HG02571 (cell line): Measurements from ENCODE around the gene A3GALT2.

Experiments used
- ATAC-seq: cut with Tn5 transposase; IDR thresholded peaks from one replicate; pipeline ENCODE4 v1.9.1; 2021; ENCODE audit warnings: mild to moderate bottlenecking, moderate library complexity; ENCODE audit not compliant: unreplicated experiment

Gene A3GALT2

GRCh38 chr1:33320619-33321165 lies at the start of gene A3GALT2:
A3GALT2 (minus strand) TSS chr1:33321098; CDS start chr1:33321098, 0 bp downstream.
- no peak for ATAC-seq

GRCh38 chr1:33370301-33370700 lies 49.4 kb upstream of the A3GALT2 start:
- ATAC-seq: no peak

DNA sequence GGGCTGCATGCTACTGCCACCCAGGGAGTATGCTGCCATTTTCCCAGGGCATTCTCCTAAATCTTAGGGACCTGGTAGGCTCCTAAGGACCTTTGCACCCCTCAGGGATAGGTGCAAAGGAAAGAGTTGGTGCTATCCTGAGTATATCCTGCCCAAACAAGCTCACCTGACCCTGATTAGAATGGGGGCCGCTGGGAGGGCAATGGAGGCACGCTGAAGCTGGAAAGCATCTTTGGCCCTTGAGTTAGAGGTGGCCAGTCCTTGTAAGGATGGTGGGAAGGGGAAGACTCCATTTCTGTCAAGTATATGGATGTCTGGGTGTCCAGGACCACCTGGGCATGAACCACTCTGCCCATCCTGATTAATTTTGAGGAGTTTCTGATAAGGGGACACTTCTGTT lies 48.9 kb upstream of the A3GALT2 start:
- no peak for ATAC-seq

GRCh38 chr1:33369081-33369480 lies 48.2 kb upstream of the A3GALT2 start:
- ATAC-seq: no peak

GRCh38 chr1:33368431-33368830 lies 47.5 kb upstream of the A3GALT2 start:
- ATAC-seq: no peak

GRCh38 chr1:33367485-33368405 lies 46.8 kb upstream of the A3GALT2 start:
- ATAC-seq: no peak

DNA sequence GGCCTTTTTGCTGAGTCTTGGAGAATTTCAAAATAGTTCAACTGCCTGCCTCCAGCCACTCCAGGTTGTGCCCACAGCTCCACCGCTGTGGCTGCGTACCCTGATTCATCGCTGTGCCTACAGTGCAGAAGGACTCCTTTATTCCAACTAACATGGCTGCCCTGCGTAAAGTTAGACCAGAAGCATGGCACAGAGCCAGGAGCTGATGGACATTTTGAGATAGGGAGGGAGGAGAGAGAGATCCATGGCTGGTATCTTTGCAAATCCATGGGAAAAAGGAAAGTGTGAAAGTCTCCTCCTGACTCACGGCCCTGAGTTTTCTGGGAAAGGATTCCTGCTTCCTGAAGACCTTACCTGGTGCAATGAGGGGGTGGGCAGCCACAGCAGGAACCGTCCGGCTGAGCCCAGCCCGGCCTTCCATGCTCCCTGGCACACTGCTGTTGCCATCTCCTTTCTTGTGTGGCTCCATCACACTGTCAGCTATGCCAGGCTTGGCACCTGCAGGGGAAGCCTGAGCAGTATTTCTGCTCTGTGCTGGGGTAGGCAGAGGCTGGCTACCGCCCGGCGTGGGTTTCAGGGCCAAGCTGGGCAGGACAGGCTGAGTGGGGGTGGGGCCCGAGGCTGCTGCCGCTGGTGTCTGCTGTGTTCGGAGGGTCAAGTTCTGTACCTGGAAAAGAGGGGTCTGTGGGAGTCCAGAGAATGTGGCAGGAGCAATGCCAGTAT lies 46.0 kb upstream of the A3GALT2 start:
- ATAC-seq: no peak

GRCh38 chr1:33365560-33365997 lies 44.7 kb upstream of the A3GALT2 start:
- ATAC-seq: no peak

GRCh38 chr1:33364565-33364918 lies 43.6 kb upstream of the A3GALT2 start:
- ATAC-seq: no peak

GRCh38 chr1:33363470-33363861 lies 42.6 kb upstream of the A3GALT2 start:
- ATAC-seq: no peak

DNA sequence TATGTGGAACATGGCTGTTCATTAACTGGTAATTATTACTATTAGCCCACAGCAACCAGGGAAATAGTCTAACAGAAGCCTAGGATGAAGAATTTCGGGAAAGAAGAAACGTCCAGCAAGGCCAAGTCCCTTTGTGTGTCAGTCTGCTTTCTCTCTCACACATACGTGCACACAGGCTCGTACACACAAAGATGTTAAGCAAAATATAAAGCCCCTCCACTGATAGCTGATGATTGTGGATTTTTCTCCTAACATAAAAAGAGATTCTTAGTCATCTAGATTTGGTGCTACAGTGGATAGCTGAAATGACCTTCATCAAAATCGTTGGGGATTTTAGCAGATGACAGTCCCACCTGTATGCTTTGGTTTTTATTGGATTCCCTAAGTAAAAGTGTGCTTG lies 42.1 kb upstream of the A3GALT2 start:
- ATAC-seq: no peak

GRCh38 chr1:33361532-33362235 lies 40.8 kb upstream of the A3GALT2 start:
- no peak for ATAC-seq

DNA sequence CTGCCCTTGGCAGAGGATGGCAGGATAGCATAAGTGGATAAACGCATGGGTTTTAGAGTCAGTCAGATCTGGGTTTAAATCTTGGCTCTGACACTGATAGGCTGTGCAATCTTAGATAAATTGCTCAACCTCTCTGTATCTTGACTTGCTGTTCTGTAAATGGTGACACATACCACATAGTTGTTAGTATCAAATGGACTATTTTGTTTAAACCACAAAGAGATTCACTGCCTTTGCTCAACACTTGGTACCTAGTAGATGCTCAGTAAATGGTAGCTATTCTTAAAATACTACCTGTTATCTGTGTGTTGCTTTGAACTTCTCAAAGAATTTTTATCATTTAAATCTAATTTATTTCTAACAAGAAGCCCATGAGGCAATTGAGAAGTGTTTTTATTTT lies 39.5 kb upstream of the A3GALT2 start:
- ATAC-seq: no peak

- ATAC-seq: no peak
Measured at GRCh38 chr1:33359931-33360330, 39.0 kb upstream of the A3GALT2 start.

DNA sequence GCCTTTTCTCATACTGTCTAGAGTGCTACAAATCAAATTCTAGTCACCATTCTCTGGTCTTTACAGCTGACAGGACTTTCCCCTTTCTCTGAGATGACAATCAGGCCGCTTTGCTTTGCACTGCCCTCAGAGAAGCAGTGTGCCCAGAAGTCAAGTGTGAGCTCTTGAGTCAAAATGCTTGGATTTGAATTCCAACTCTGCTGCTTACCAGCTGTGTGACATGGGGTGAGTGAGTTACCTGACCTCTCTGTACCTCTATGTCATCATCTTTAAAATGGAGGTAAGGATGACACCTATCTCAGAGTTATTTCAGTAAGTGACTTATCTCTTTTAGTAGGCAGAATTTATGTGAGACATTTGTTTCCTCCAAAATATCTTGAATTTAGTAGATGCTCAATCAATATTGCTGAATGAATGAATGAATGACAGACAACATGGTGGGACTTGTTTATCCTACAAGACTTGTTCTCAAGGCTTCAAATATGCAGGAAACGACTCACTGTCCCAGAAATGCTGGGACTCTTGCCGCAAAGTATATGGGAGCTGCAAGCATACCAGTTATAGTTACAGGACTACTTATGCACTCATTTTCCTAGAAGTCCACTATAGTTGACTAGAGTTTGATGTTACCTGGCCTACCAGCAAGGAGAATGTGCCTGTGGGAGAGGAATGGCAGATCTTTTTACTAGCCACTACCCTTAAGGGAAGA lies 38.1 kb upstream of the A3GALT2 start:
- ATAC-seq: no peak

DNA sequence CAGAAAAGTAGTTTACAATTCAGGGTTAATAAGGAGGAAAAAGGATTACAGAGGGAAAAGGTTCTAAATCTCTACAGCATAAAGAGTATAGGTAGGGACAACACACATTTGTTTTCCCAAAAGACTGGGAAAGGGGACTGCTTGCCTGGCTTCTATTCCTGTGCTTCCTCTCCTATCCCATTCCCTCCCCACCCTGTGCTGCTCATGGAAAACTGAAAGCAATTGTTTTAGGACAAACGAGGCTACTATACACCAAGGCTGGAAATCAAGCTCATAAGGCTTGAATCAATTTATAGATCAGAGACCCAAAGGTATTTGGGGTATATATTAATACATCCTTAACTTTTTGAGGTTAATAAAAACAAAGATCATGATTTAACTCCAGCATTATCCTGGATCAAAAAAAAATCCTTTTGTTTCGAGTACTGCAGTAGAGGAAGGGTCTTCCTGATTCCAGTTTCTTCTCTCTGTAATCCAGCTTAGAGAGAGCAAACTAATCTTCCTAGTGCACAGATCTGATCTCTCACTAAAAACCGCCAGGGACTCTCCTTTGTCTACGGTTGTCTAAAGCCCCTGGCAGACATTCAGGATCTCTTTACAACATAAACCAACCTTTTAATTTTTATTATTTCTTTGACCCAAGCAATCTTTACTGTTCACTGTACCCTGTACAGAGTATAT lies 37.4 kb upstream of the A3GALT2 start:
- ATAC-seq: no peak

- no peak for ATAC-seq
Measured at GRCh38 chr1:33357099-33357498, 36.2 kb upstream of the A3GALT2 start.

DNA sequence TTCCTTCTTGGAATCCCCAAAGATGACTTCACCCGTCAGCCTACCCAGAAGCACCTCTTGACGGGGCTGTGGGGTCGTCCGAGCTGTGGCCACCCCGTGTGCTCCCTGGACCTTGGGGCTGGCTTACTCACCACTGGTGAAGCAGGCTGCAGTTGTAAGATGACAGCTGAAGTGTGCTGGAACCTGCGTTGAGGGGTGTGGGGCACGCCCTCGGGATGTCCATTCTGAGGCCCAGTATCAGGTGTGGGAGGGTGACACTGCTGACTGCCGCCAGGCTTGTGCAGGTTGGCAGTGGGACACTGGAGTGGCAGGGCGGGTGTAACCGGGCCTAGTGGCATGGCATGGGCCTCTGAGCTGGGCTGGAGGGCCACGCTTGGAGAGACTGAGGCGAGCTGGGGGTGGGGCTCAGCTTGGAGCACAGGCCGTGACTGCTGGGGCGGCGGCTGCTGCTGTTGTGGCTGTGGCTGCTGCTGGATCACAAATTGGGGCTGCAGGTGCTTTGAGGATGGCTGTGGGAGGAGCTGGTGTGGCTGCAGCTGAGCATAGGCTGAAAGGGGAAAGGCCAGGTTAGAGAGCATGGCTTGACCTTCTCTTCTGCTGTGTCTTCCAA lies 33.9 kb upstream of the A3GALT2 start:
- no peak for ATAC-seq

- ATAC-seq: no peak
Measured at GRCh38 chr1:33353531-33353930, 32.6 kb upstream of the A3GALT2 start.

GRCh38 chr1:33351281-33351660 lies 30.4 kb upstream of the A3GALT2 start:
- ATAC-seq: no peak
